Activated T-cell treated with anti-CD3 and anti-CD28 coated beads, Interleukin-2, amount 50 U/mL, for 48 hours (primary cell): ENCODE data around the gene TAS1R1.

Experiments
- DNase-seq, 2 experiments: peaks; one replicate each; pipeline ENCODE4 v3.0.0-alpha.2; 2020

The TAS1R1 gene

DNA sequence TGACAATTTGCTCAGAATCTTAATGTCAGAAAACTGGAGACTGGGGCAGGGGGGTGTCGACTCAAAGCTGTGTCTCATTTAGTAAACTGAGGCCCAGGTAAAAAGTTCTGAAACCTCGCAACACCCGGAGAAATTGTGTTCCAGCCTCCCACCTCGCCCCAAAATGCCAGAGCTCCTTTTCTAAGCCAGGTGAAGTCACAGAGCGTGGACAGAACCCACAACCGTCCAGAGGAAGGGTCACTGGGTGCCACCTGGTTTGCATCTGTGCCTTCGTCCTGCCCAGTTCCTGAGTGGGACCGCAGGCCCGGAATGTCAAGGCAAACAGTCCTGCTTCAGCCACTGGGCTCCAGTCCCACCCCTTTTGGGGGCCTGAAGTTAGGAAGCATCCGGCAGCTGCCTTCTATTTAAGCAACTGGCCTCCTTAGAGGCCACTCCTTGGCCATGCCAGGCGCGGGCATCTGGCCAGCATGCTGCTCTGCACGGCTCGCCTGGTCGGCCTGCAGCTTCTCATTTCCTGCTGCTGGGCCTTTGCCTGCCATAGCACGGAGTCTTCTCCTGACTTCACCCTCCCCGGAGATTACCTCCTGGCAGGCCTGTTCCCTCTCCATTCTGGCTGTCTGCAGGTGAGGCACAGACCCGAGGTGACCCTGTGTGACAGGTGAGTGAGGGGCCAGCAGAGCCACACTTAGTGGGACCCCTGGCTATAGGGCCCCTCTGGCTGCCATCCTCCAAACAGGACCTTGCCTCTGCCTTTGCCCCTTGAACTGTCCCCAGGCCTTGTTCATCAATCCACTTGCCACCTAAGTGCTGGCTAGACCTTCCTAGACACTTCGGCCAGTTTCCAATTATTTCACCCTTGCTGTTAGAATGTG is at the start of gene TAS1R1:
TAS1R1 (plus strand) TSS at position 401 of the 872 bp plus-strand sequence; CDS start at position 468, 67 bp downstream.
- no peak for DNase-seq

DNA sequence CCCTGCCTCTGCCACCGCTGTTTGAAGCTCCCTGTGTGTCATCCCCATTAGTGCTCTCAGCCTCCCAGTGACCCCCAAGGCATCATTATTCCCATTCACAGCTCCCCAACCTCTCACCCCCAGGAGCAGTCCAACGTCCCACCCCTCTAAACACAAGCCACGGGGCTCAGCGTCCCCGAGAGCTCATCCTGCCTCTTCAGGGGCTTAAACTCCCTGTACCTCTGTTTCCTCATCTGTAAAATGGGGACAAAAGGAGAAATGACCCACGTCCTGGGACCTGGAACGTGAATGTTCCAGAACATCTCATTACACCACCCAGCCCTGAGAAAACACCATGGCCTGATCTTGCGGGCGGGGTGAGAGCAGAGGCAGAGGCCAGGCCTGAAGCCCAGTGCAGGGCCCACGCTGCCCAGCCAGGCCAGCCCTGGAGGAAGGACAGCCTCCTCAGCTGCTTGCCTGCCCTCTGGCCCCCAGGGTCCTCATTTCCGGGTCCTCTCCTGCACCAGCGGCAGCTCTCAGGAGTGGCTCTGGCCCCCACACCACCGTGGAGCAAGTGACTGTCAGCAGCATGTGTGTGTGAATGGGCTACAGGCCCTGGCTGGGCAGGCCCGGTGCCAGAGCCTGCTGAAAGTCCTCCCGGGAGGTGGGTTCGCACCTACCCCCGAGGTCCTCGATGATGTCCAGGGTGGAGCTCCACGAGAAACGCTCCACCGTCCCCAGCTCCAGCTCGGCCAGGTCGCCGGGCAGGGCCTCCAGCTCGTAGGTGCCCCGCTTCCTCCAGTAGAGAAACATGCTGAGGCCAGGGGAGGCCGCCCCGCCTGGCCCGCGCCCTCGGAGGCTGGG is 49.5 kb upstream of the TAS1R1 start:
- DNase-seq: no peak

GRCh38 chr1:6506210-6507036 is 48.7 kb upstream of the TAS1R1 start:
- DNase-seq: no peak

DNA sequence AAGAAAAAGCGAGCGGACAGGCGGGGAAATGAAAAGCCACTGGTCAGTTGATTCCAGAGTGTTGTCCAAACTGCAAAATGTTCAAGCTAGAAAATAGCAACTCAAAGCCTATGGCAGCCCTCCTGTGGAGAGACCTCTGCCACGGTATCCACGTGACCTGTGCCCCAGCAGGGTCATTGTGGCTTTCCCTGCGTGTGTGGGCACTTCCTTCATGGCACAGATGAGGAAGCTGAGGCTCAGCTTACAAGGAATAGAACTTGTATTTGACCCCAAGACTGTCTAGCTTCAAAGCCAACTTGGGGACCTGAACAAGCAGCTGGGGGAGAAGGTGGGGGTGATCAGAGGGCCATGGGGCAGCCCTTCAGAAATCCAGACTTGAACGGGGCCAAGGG is 48.1 kb upstream of the TAS1R1 start:
- no peak for DNase-seq

DNA sequence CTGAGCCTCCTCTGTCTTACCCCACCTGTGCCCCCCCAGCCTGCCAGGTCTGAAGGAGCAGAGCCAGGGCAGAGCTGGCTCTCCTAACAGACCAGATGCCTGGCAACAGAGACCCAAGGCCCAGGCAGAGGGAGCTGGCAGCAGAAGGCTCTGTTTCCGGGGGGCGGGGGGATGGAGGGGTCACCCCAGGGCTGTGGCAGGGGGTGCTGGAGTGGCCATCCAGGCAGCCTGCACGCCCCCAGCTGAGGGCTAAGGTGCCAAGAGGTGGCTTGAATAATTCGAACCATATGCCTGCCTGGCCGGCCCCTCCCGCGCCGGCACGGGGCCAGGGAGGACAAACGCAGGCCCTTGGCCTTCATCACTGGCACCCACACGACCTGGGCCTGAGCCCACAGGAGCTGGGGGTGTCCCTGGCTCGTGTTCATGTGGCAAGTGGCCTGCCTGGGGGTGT is 47.6 kb upstream of the TAS1R1 start:
- no peak for DNase-seq

DNA sequence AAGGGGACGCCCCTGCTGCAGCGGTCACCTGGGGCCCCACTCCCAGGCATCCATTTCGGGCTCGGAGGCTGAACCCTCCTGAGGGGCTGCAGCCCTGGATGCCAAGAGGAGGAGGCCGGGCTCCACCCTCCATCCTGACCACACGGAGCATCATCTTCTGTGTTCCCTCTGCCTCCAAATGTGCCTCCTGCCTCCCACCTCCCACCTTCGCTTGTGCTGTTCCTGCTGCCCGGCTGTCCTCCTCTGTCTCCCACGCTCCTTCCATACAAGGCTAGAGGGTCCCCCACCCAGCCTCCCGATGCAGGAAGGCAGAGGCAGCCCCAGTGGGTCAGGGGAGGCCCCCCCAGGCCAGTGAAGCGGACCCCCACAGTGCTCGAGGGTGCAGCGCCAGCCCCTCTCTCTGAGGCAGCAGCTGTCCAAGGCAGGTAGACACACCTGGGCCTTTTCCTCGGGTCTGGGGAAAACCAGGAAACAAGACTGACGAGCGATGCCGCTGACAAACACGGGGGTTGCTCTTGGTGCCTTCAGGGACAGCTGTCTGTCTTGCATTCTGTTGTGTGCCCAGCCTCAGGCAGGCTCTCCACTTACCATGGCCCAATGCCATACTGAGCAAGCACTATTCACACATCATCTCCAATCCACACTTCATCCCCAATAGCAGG is 46.8 kb upstream of the TAS1R1 start:
- DNase-seq: no peak

GRCh38 chr1:6508816-6509189 is 46.3 kb upstream of the TAS1R1 start:
- DNase-seq: no peak

GRCh38 chr1:6509220-6509918 is 45.7 kb upstream of the TAS1R1 start:
- no peak for DNase-seq

- no peak for DNase-seq
Observed at GRCh38 chr1:6509919-6510291, 45.2 kb upstream of the TAS1R1 start.

- DNase-seq: no peak
Observed at GRCh38 chr1:6510493-6510892, 44.6 kb upstream of the TAS1R1 start.

DNA sequence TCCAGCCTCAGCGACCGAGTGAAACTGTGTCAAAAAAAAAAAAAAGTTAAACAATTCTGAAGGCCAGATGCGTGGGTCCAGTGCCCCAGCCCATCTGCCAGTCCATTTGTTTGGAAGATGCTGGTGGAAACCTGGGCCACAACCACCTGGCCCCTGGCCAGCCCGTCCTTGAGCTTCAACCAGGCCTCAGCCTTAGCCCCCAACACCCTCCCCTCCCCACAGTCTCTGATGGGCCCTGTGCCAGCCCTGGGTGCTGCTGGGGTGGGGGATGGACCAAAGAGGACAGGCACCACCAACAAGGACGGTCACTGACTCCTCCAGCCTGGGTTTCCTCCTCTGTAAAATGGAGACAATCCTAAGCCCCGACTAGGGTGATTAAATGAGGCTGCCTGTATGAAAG is 44.1 kb upstream of the TAS1R1 start:
- DNase-seq: no peak

GRCh38 chr1:6511561-6512244 is 43.4 kb upstream of the TAS1R1 start:
- DNase-seq: no peak

- DNase-seq: no peak
Observed at GRCh38 chr1:6512245-6512907, 42.7 kb upstream of the TAS1R1 start.

- no peak for DNase-seq
Observed at GRCh38 chr1:6512908-6513280, 42.2 kb upstream of the TAS1R1 start.

- no peak for DNase-seq
Observed at GRCh38 chr1:6513320-6513801, 41.7 kb upstream of the TAS1R1 start.

DNA sequence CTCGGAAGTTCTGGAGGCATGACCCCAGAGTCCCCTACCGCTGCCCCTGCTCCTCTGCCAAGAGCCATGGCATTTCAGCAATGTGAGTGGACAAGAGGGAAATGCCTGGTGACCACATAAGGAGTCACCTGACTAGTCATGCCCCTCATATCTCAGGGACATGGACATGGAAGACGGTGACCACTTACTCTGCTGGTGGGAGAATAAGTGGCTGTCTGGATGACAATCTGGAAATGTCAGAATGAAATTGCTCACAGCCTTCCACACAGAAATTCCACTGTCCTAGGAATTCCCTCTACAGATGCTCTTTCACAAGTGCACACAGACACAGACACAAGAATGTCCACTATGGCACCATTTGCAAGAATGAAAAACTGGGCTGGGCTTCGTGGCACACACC is 39.3 kb upstream of the TAS1R1 start:
- DNase-seq: no peak

GRCh38 chr1:6517435-6517851 is 37.7 kb upstream of the TAS1R1 start:
- no peak for DNase-seq

GRCh38 chr1:6519491-6519934 is 35.6 kb upstream of the TAS1R1 start:
- no peak for DNase-seq

GRCh38 chr1:6519935-6520671 is 35.0 kb upstream of the TAS1R1 start:
- DNase-seq: no peak

DNA sequence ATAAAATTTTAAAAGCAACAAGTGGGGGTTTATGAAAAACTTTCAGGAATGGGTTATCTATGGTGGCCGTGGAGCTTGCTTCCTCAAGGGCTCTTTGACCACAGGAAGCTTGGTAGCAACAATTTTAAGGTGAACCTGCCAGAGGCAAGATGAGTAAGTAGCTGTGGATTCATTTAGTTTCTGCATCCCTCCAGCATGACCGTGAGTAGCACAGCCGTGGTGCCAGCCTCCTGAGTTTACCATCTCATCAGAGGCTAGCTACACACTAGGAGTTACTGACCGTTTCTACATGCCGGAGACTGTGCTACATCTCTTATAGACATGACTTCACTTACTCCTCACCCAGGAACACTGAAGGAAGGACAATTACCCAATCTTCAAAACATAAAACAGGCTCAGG is 33.6 kb upstream of the TAS1R1 start:
- no peak for DNase-seq
